IPS-NIHi7 (cell line): ENCODE results near the gene KRTAP16-1.
"Not testable (repeated sequence)": the region's sequence is repeated elsewhere in the genome, so short reads cannot be mapped to it uniquely, and the experiment has no call there.

Source experiments
- DNase-seq: peaks from one replicate; pipeline ENCODE4 v3.0.0; 2012; ENCODE audit warnings: mixed read lengths; ENCODE audit errors: extremely low spot score

KRTAP16-1 gene

GRCh38 chr17:41308918-41309359, at the start of gene KRTAP16-1:
KRTAP16-1 (minus strand) TSS chr17:41309309; CDS start chr17:41309253, 56 bp downstream.
- DNase-seq: no peak

DNA sequence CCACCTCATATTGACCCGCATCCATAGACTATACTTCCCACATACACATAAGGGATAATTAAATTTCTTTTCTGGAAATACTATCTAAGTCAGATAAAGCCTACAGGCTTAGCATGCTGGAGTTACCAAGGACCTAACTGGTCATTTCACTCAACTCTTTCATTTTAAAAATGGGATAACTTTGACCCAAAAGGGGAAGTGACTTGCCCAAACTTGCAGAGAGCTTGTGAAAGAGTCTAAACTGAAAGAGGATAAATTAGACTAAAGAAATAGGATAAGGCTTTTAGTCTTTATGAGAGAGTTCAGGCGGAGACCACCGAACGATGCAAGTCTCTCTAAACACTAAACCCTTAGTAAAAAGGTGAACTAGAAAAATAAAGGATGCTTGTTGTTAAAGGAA, 45.4 kb upstream of the KRTAP16-1 start:
- no peak for DNase-seq

- peak; percentile 45 for DNase-seq
Measured at GRCh38 chr17:41352597-41353366, 43.7 kb upstream of the KRTAP16-1 start.

GRCh38 chr17:41351177-41351576, 42.1 kb upstream of the KRTAP16-1 start:
- DNase-seq: no peak

DNA sequence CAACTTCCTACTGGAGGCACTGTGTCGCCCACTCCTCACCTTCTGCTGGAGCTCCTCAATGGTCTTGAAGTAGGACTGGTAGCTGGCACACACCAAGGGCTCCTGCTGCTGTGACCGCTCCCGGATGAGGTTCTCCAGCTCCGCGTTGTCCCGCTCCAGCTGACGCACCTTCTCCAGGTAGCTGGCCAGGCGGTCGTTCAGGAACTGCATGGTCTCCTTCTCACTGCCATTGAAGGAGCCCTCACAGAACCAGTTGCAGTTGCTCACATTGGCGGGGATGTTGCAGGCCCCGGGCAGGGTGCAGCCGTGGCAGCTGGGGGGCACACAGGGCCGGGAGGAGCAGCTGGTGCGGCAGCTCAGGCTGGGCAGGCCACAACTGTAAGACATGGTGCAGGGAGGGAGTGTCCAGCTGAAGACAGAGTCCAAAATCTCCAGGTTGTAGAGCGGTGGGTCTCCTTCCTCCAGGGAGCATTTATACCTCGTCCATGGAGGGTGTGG, 41.3 kb upstream of the KRTAP16-1 start, which contains the start of gene KRT33A:
Gene KRT33A, minus strand, starts transcription at position 448 of the 498 bp plus-strand sequence. Its CDS starts 61 bp downstream, at position 387.
- not testable (repeated sequence) for DNase-seq

DNA sequence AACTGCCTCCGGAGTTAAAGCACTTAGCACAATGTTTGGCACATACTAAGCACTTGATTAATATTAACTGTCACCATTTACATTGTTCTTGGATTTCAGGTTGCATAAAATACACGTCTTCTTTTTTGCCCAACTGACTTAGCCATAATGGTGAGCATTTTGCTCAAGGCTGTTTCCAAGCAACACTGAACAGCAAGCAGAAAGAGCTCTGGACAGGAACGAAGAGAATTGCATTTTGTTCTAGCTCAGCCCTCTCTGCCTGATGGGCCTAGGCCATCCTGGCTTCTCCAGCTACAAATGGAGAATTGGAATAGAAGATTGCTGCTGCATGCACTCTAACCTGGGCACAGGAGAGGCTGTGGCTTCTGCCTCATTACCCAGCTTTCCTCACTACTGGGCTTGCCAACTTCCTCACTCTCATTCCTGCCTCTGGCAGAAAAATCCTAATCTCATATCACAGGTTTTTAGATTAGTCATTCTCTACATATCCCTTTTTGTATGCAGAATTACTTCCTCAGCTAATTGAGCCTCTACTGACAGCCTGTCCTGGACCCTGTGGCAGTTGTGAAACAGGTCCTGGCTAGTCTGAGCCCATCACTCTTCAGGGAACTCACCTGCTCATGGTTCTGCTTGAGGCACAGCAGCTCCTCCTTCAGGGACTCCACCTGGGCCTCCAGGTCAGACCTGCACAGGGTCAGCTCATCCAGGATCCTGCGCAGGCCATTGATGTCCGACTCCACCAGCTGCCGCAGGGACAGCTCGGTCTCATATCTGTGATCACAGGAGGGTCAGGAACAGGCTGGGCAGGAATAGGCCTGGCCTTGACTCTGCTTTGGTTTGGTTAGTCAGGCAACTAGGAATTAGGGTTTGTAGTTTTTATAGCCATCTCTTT, 39.0 kb upstream of the KRTAP16-1 start:
- no peak for DNase-seq

- not testable (repeated sequence) for DNase-seq
Measured at GRCh38 chr17:41346421-41346820, 37.3 kb upstream of the KRTAP16-1 start.

- DNase-seq: no peak
Measured at GRCh38 chr17:41345992-41346391, 36.9 kb upstream of the KRTAP16-1 start.

- no peak for DNase-seq
Measured at GRCh38 chr17:41343029-41343428, 33.9 kb upstream of the KRTAP16-1 start.

DNA sequence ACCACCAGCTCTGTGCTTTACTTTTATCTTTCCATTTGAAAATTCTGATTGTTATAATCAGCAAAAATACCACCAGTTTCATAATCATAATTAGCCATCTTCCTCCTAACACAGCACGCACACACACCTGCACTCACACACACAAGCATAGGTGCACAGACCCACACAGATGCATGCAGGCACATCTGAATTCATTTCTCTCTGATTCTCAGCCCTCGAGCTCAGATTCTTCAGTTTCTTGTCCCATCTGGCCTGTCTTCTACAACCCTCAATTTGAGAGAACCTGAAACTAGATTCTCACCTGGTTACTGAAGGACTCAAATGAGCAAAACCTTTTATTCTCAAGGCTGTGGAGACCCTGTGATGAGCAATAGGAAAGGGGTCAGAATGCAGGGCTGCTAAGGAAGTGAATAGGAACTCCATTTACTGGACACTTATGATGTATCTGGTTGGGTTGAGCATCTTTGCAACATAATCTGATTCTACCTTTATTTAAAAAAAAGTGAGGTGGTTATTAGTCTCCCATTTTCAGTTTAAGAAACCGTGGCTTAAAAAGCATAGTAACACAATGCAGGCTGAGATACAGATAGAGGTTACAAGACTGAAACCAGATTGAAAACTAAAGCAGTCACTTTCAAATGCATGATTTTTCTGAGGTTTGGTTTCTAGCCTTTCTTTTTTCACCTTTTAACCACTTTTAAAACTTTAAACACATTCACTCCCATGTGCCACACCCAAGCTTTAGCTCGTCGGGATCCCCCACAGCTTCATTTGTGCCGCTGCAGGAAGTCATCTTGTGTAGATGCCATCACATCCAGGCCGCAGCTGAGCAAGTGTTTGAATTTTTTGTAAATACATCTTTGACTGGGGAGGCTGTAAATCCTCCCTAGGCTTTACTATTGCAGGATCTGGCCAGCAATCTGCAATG, 32.1 kb upstream of the KRTAP16-1 start:
- DNase-seq: no peak

DNA sequence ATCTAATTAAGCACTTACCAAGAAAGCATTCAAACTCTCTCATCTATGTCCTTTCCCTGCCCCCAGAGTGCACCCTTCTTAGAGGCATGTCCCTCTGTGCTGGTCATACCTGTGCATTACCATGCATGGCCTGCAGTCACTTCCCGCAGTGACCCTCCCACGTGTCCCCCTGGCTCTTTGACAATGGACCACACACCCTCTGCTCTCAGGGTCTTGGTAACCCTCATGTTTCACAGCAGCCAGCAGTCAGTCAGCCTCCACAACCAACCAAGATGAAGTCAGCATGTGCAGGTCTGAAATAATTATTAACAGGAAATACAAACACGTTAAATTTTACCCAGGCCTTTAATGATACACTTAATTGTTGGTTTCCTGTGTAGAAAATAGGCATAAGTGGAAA, 31.4 kb upstream of the KRTAP16-1 start:
- DNase-seq: no peak

GRCh38 chr17:41339571-41340172, 30.6 kb upstream of the KRTAP16-1 start:
- DNase-seq: no peak

DNA sequence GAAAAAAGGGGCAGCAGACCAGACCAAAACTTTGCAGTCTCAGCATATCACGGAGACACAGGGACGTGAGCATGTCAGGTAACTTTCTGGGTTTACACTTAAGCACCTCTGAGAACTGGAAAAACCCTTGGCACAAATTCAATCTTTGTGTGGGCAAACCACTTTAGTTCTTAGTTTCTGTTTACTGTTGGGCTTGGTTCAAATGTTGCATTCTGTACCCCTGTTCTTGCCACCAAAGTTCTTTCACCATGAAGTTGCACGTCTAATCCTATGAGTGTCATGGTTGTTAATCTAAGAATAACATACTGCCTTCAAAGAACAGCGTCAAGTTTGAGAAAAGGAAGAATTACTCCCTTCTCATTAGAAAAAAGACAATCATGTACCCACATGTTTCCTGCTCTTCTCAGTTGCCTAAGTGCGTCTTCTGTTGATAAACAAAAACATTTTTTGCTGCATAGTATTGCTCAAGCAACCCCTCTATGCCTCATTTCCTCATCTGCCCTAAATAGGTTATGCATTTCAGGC, 29.9 kb upstream of the KRTAP16-1 start:
- DNase-seq: no peak

- no peak for DNase-seq
Measured at GRCh38 chr17:41335747-41336146, 26.6 kb upstream of the KRTAP16-1 start.

GRCh38 chr17:41334385-41335305, 25.5 kb upstream of the KRTAP16-1 start:
- DNase-seq: no peak

- DNase-seq: no peak
Measured at GRCh38 chr17:41333836-41334235, 24.7 kb upstream of the KRTAP16-1 start.

- DNase-seq: no peak
Measured at GRCh38 chr17:41333098-41333497, 24.0 kb upstream of the KRTAP16-1 start.

- no peak for DNase-seq
Measured at GRCh38 chr17:41332239-41332638, 23.1 kb upstream of the KRTAP16-1 start.

DNA sequence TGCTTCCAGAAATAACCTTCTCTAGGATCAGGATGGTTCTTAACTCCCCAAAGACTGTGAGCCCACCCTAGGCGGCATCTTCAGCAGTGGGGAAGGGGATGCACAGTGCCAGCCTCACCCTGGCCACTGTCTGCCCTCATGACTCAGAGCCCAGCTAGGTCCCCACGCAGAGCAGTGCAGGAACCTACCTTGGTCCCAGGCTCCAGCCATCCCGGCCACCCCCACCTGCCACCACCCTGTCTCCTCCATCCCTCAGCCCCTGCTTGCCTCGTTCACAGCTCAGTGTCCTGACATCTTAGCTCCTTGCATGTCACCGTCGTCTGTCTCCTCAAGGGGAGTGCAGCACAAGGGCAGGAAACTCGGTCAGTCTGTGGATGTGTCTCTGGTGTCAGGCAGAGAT, 22.5 kb upstream of the KRTAP16-1 start:
- no peak for DNase-seq
